HEK293 (cell line): ENCODE data around the gene HTT.
A peak's percentile ranks its signal among the peaks of the same experiment; 100 is the strongest.

ENCODE experiments used
- CTCF ChIA-PET: fragments of 350-600 bp; formaldehyde crosslinking; extraction: SDS; loops from one replicate; lab custom pipeline; 2021; ENCODE audit warnings: antibody characterized with exemption; lab: Yijun Ruan, JAX
- POLR2A ChIA-PET: fragments of 300-600 bp; formaldehyde crosslinking; extraction: SDS; loops from one replicate; lab custom pipeline; 2020; ENCODE audit warnings: antibody characterized with exemption, inconsistent platforms; lab: Yijun Ruan, JAX
- H3K27ac ChIP-seq: fragments of 200-500 bp; sonication (Bioruptor generic); 2 replicates; pipeline ENCODE4 v1.5.1; 2014; ENCODE audit warnings: low read depth, low read length, control low read depth, inconsistent platforms; ENCODE audit errors: extremely low read depth
- H3K36me3 ChIP-seq, 2 experiments: fragments of 200-500 bp in 1 of 2; sonication (Bioruptor generic) in 1 of 2; 1 replicate in 1 of 2; 2 replicates in 1 of 2; pipeline ENCODE4 v1.5.1; 2014 to 2017; ENCODE audit warnings: inconsistent platforms in 2 of 2, low read length in 2 of 2; ENCODE audit not compliant: control insufficient read depth in 2 of 2, insufficient read depth in 1 of 2
- H3K4me1 ChIP-seq: fragments of 200-500 bp; sonication (Bioruptor generic); 2 replicates; pipeline ENCODE4 v1.5.1; 2014; ENCODE audit warnings: mild to moderate bottlenecking, low read length, inconsistent platforms; ENCODE audit not compliant: control insufficient read depth, insufficient read depth
- H3K4me3 ChIP-seq: 2 replicates; pipeline ENCODE4 v1.5.1; 2011; ENCODE audit warnings: low read depth, mild to moderate bottlenecking, control low read depth, low read length, moderate library complexity
- H3K9me3 ChIP-seq: fragments of 200-500 bp; sonication (Bioruptor generic); 2 replicates; pipeline ENCODE4 v1.5.1; 2014; ENCODE audit warnings: low read depth, low read length, inconsistent platforms; ENCODE audit not compliant: control insufficient read depth, insufficient read depth
- FEZF1 ChIP-seq: fragments of 450-650 bp; formaldehyde crosslinking; IDR thresholded peaks from 2 replicates; pipeline ENCODE4 v1.5.1; 2016; ENCODE audit warnings: missing biosample characterization, missing genetic modification characterization
- GLI2 ChIP-seq: fragments of 450-650 bp; formaldehyde crosslinking; IDR thresholded peaks from 2 replicates; pipeline ENCODE4; 2017; ENCODE audit warnings: missing biosample characterization, missing genetic modification characterization, low read depth, borderline replicate concordance
- HOXC10 ChIP-seq: sonication (generic); formaldehyde crosslinking; IDR thresholded peaks from 2 replicates; pipeline ENCODE4 v1.8.1; 2023; ENCODE audit warnings: mild to moderate bottlenecking, missing genetic modification reagents
- SCRT1 ChIP-seq: fragments of 450-650 bp; formaldehyde crosslinking; IDR thresholded peaks from 2 replicates; pipeline ENCODE4 v1.5.1; 2016; ENCODE audit warnings: missing biosample characterization, missing genetic modification characterization, borderline replicate concordance
- SCRT2 ChIP-seq: fragments of 450-650 bp; formaldehyde crosslinking; IDR thresholded peaks from 2 replicates; pipeline ENCODE4 v1.5.1; 2016; ENCODE audit warnings: missing biosample characterization, missing genetic modification characterization
- SP2 ChIP-seq: fragments of 450-650 bp; formaldehyde crosslinking; IDR thresholded peaks from 2 replicates; pipeline ENCODE4 v1.5.1; 2016; ENCODE audit warnings: missing biosample characterization, missing genetic modification characterization
- ZFP37 ChIP-seq: fragments of 450-650 bp; formaldehyde crosslinking; IDR thresholded peaks from 2 replicates; pipeline ENCODE4 v1.5.1; 2016; ENCODE audit warnings: missing biosample characterization, missing genetic modification characterization
- ZNF133 ChIP-seq: fragments of 450-650 bp; formaldehyde crosslinking; IDR thresholded peaks from 2 replicates; pipeline ENCODE4 v1.5.1; 2016; ENCODE audit warnings: missing biosample characterization, missing genetic modification characterization
- ZNF155 ChIP-seq: fragments of 450-650 bp; formaldehyde crosslinking; IDR thresholded peaks from 2 replicates; pipeline ENCODE4 v1.5.1; 2016; ENCODE audit warnings: missing biosample characterization, missing genetic modification characterization
- ZNF16 ChIP-seq: fragments of 450-650 bp; formaldehyde crosslinking; IDR thresholded peaks from 2 replicates; pipeline ENCODE4 v1.5.1; 2016; ENCODE audit warnings: low read depth, missing biosample characterization, missing genetic modification characterization
- ZNF175 ChIP-seq: fragments of 450-650 bp; formaldehyde crosslinking; IDR thresholded peaks from 2 replicates; pipeline ENCODE4 v1.5.1; 2016; ENCODE audit warnings: missing biosample characterization, missing genetic modification characterization
- ZNF221 ChIP-seq: fragments of 450-650 bp; formaldehyde crosslinking; IDR thresholded peaks from 2 replicates; pipeline ENCODE4 v1.5.1; 2017; ENCODE audit warnings: missing biosample characterization, missing genetic modification characterization, borderline replicate concordance
- ZNF529 ChIP-seq: fragments of 450-650 bp; formaldehyde crosslinking; IDR thresholded peaks from 2 replicates; pipeline ENCODE4 v1.5.1; 2017; ENCODE audit warnings: missing genetic modification characterization, missing biosample characterization; ENCODE audit not compliant: insufficient replicate concordance
- ZNF660 ChIP-seq: fragments of 450-650 bp; IDR thresholded peaks from 2 replicates; pipeline ENCODE4 v1.5.1; 2018; ENCODE audit warnings: missing biosample characterization, mild to moderate bottlenecking, missing genetic modification characterization
- ZNF768 ChIP-seq: fragments of 450-650 bp; formaldehyde crosslinking; IDR thresholded peaks from 2 replicates; pipeline ENCODE4 v1.5.1; 2018; ENCODE audit warnings: missing biosample characterization, mild to moderate bottlenecking, missing genetic modification characterization
- ZNF792 ChIP-seq: fragments of 450-650 bp; formaldehyde crosslinking; IDR thresholded peaks from 2 replicates; pipeline ENCODE4 v1.5.1; 2016; ENCODE audit warnings: missing biosample characterization, missing genetic modification characterization
- ZSCAN30 ChIP-seq: fragments of 450-650 bp; IDR thresholded peaks from 2 replicates; pipeline ENCODE4 v1.5.1; 2018; ENCODE audit warnings: missing biosample characterization, mild to moderate bottlenecking, missing genetic modification characterization, moderate library complexity
- TF ChIP-seq, protein P1 (sequence below): fragments of 450-650 bp; IDR thresholded peaks from 2 replicates; pipeline ENCODE4 v1.5.1; 2018; ENCODE audit warnings: missing biosample characterization, mild to moderate bottlenecking, missing genetic modification characterization

HTT gene

DNA sequence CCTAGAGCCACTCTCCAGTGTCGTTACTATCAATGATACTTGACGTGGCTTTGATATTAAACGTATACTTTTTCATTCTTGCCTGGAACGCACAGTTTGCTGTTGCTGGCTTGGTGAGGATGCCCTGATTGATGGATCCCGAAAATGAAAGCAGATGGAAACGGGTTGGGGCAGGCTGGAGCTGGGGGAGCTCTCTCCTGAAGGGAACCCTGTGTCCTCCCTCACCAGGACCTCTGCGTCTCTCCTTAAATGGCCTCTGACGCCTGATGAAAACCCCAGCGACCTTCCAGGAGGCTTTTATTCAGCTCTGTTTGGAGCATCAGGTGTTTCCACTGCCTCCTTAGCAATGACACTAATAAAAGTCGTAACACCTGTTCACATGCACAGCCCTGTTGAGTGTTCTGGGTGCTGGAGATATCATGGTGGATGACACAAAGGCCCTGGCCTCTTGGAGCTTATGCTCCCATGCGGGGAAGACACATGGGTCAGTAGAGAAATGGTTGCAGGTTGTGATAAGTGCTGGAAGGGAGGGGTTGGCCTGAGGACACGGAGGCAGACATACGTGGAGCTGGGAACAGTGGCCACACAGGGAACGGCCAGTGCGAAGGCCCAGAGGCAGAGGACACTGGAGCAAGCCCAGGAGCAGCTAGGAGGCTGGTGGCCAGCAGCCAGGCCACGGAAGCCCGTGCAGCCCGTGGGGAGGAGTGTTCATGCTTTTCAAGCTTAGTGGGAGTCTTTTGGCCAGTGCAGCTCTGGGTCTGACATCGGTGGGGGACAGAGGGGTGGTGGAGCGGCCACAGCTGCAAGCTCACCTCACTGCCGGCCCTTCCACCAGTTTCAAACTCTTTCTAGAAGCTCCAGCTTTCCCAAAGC lies 182.0 kb downstream of the HTT start:
- Histone ChIP-seq H3K27ac (no peak overlapping the region), H3K36me3 (no peaks in the 10 kb centered on the region), H3K4me1 (no peaks in the 10 kb centered on the region), H3K9me3 (no peaks in the 10 kb centered on the region), H3K4me3 (no peak overlapping the region)
- TF ChIP-seq FEZF1 (tag by site-specific recombination) (no peak), ZNF133 (tag by site-specific recombination) (no peak), SCRT1 (tag by site-specific recombination) (0 out of 2 replicates have a peak, but pooled peaks have one; percentile 35), SCRT2 (tag by site-specific recombination) (peak; percentile 75), ZNF768 (tag by site-specific recombination) (no peak), SP2 (no peak)
- TF ChIP-seq, protein P1, sequence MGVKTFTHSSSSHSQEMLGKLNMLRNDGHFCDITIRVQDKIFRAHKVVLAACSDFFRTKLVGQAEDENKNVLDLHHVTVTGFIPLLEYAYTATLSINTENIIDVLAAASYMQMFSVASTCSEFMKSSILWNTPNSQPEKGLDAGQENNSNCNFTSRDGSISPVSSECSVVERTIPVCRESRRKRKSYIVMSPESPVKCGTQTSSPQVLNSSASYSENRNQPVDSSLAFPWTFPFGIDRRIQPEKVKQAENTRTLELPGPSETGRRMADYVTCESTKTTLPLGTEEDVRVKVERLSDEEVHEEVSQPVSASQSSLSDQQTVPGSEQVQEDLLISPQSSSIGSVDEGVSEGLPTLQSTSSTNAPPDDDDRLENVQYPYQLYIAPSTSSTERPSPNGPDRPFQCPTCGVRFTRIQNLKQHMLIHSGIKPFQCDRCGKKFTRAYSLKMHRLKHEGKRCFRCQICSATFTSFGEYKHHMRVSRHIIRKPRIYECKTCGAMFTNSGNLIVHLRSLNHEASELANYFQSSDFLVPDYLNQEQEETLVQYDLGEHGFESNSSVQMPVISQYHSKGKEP = no peak
- POLR2A ChIA-PET = no interaction called here
- CTCF ChIA-PET = no interaction called here

DNA sequence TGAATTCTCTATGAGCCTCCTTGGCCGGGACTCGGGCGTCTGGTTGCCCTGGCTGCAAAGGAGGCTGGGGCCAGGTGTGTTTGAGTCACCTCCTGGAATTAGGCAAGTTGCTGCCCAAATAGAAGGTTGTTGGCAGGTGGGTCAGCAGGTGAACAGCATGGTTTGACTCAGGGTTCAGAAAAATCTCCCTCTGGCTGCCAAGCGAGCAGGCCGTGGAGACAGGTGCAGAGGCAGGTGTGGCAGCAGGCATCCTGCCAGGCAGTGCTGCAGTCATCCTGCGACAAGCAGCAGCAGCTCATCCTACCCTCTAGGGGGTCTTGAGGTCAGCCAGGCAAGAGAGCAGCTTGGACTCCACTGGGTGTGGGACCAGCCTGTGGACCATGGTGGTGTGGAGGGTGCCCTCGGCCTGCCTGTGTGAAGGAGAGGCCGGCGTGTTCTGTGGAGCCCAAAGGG lies 182.6 kb downstream of the HTT start:
- ChIA-PET POLR2A (no interaction called here), CTCF (no interaction called here)
- no peaks in the 10 kb centered on the region for H3K9me3 ChIP-seq
- no peak overlapping the region for H3K4me3 ChIP-seq
- H3K4me1 ChIP-seq = no peaks in the 10 kb centered on the region
- no peaks in the 10 kb centered on the region for H3K36me3 ChIP-seq
- H3K27ac ChIP-seq = no peak overlapping the region
- TF ChIP-seq ZNF16 (tag by site-specific recombination) = no peak
- TF ChIP-seq ZSCAN30 (tag by site-specific recombination) = no peak
- TF ChIP-seq ZNF792 (tag by site-specific recombination) = no peak
- TF ChIP-seq, all 188 proteins: peak for 0

DNA sequence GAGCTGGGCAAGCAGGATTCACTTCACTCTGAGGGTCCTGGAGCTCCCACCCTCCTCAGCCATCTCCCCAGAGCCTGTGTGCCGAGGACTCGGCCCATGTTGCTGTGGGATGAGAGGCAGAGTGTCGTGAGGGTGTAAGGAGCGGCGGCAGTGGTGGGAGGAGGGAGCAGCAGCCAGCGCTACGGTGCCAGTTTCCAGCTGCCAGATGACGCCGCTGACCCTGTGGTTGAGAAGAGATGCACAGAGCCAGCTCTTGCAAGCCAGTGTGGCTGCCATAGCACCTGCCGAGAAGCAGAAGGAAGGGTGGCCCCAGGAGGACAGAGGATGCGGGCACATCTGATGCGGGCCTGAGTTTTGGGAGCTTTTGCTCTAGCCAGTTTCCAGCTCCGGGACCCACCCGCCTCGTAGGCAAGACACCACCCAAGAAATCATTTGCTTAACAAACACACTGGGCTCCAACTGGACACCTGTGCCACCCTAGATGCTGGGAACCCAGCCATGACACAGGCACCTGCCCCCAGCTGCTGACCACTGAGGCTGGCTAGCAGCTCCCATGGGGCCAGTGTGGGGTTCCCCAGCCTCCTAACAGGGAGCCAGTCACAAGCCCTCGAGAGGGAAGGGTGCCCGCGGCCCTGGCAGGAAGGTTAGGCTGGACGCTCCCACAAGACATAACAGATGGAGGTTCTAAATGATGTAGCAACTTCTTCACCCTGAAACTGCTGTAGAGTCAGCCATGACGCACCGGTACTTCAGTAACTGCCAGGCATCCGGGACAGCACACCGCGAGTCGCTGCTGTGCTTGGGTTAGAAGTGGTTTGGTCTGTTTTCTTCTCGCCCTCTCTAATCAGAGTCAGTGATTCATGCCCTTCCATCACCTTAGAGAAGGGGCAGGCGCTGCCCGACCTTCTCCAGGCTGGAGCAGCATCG lies 183.3 kb downstream of the HTT start:
- POLR2A ChIA-PET = no interaction called here
- Histone ChIP-seq H3K27ac (no peak overlapping the region), H3K9me3 (no peaks in the 10 kb centered on the region), H3K4me3 (no peak overlapping the region)
- TF ChIP-seq ZFP37 (tag by site-specific recombination) (no peak), ZNF221 (tag by site-specific recombination) (no peak), HOXC10 (CRISPR knock-in tag) (no peak), ZNF529 (tag by site-specific recombination) (no peak), GLI2 (tag by site-specific recombination) (no peak), ZNF660 (tag by site-specific recombination) (no peak), ZNF155 (no peak), ZNF175 (tag by site-specific recombination) (no peak)
- TF ChIP-seq, all 188 proteins: peak for 0
- no peaks in the 10 kb centered on the region for H3K4me1 ChIP-seq
- CTCF ChIA-PET = interaction anchor here (0.6 kb wide), 1 partner anchor 111 kb away, joined by 4 read pairs; no protein-coding TSS in a partner anchor
- no peaks in the 10 kb centered on the region for H3K36me3 ChIP-seq
